ENCODE results near the gene BAHCC1. TPM values are rescaled to one million over a fixed set of nuclear protein-coding genes. Genes with fewer than 3 reads are reported as not detected.

BAHCC1 gene
- total and polyA plus RNA-seq, 2 of the 4 experiments (the other 2 are of a cell fraction), result 0.36 to 7.8 TPM

DNA sequence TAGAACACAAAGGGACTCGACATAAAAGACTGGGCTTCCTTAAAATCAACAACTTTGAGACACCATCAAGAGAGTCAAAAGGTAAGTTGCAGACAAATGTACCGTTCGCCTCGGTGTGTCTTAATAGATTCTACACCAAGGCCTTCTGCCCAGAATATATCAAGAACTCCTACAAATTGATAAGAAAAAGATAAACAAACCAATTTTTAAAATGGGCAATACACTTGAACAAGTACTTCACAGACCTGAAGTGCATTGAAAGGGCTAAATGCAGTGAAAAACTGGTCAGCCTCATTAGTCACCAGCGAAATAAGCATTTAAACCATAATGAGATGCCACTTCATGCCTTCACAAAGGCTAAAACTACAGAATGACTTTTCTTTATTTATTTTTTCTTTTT is 20.4 kb upstream of the BAHCC1 start (continued):
- TF ChIP-seq, protein P1, sequence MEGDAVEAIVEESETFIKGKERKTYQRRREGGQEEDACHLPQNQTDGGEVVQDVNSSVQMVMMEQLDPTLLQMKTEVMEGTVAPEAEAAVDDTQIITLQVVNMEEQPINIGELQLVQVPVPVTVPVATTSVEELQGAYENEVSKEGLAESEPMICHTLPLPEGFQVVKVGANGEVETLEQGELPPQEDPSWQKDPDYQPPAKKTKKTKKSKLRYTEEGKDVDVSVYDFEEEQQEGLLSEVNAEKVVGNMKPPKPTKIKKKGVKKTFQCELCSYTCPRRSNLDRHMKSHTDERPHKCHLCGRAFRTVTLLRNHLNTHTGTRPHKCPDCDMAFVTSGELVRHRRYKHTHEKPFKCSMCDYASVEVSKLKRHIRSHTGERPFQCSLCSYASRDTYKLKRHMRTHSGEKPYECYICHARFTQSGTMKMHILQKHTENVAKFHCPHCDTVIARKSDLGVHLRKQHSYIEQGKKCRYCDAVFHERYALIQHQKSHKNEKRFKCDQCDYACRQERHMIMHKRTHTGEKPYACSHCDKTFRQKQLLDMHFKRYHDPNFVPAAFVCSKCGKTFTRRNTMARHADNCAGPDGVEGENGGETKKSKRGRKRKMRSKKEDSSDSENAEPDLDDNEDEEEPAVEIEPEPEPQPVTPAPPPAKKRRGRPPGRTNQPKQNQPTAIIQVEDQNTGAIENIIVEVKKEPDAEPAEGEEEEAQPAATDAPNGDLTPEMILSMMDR (conservative IDR thresholded peaks at IDR 0.05; ENCODE audit: low read depth, low read length), result no peak
- no peak for TF ChIP-seq CEBPB (IDR thresholded peaks at IDR 0.05; ENCODE audit: low read depth, low read length)

DNA sequence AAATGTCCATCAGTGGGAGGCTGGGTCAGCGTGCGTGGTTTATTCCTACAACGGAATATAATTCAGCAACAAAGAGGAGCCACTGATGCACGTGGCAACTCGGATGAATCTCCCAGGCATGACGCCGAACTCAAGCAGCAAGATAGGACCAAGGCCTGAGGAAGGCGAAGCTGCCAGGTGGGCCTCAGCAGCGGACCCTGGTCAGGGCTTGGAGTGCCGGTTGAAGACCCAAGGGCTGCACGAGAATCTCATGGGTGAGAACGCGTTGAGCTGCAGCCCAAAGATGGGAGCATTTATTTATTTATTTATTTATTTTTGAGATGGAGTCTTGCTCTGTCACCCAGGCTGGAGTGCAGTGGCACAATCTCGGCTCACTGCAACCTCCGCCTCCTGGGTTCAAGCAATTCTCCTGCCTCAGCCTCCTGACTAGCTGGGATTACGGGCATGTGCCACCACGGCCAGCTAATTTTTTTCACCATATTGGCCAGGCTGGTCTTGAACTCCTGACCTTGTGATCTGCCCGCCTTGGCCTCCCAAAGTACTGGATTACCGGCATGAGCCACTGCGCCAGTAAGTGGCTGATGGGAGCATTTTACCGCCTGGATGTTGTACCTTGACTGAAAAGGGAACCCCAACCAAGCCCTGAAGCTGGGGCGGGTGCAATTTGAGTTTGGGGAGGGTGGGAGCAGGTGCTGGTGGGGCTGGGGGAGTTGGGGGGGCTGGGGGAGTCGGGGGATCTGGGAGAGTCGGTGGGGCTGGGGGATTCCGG is 18.1 kb upstream of the BAHCC1 start:
- H3K27me3 ChIP-seq (ENCODE audit: control insufficient read depth, insufficient read depth, low read length), result peaks cover 12% of the 10 kb centered on the region; the same call in 1 of the 2 replicates
- H2BK120ac ChIP-seq (ENCODE audit: low read depth, low read length), result no peak overlapping the region
- no peaks in the 10 kb centered on the region for H3K9me1 ChIP-seq (ENCODE audit: insufficient read depth, low read length)
- no peak overlapping the region for H4K8ac ChIP-seq (ENCODE audit: low read depth in 2 of 2, low read length in 2 of 2)
- no peaks in the 10 kb centered on the region for H3K36me3 ChIP-seq (ENCODE audit: control insufficient read depth, insufficient read depth, low read length)
- no peak overlapping the region for H2AK5ac ChIP-seq (ENCODE audit: low read depth, low read length)
- no peaks in the 10 kb centered on the region for H3K79me1 ChIP-seq (ENCODE audit: low read depth in 1 of 2, low read length in 2 of 2)
- no peak overlapping the region for H2AK9ac ChIP-seq (replicated peaks; ENCODE audit: low read depth, low read length, poor library complexity)
- no peaks in the 10 kb centered on the region for H3K4me1 ChIP-seq (ENCODE audit: control insufficient read depth, insufficient read depth, low read length)
- H2BK5ac ChIP-seq (ENCODE audit: low read depth, low read length, poor library complexity, severe bottlenecking), result no peak overlapping the region
- H3K4ac ChIP-seq (ENCODE audit: low read depth, low read length), result no peak overlapping the region
- H3K4me2 ChIP-seq (ENCODE audit: low read depth, low read length), result no peak overlapping the region
- ChIA-PET CTCF (no interaction called here), POLR2A (ENCODE audit: unreplicated experiment) (no interaction called here)
- ATAC-seq (ENCODE audit: low read depth), result no peak
- DNase-seq, result no peak
- H3K14ac ChIP-seq (replicated peaks; ENCODE audit: low read depth, low read length), result no peak overlapping the region
- no peak overlapping the region for H3K18ac ChIP-seq (ENCODE audit: low read depth, low read length)
- no peak overlapping the region for H2BK20ac ChIP-seq (ENCODE audit: low read depth, low read length)
- no peak overlapping the region for H4K91ac ChIP-seq (ENCODE audit: insufficient read depth, low read depth, low read length)
- H3K27ac ChIP-seq (ENCODE audit: insufficient read depth, low read length), result no peak overlapping the region
- H4K20me1 ChIP-seq (ENCODE audit: insufficient read depth, low read length), result no peaks in the 10 kb centered on the region
- H3K23ac ChIP-seq (ENCODE audit: low read depth, low read length), result no peak overlapping the region
- no peak overlapping the region for H2BK15ac ChIP-seq (ENCODE audit: low read depth, low read length)
- H3K56ac ChIP-seq (ENCODE audit: extremely low read depth, insufficient read depth, low read length), result no peak overlapping the region
- WGBS, 2 experiments (ENCODE audit: extremely low coverage in 2 of 2, insufficient read length in 1 of 2), result 88% methylated on average over 8 of the region's 25 CpGs; no CpG with 5 or more reads in 1 of the 2 experiments
- no peak overlapping the region for H3K4me3 ChIP-seq (ENCODE audit: insufficient read depth, low read depth, low read length)
- dilution Hi-C loops (cut with HindIII; ENCODE audit: low sequenced_read_pairs, unreplicated experiment), result no loop called here
- no peak overlapping the region for H3K9ac ChIP-seq (ENCODE audit: low read depth, low read length)
- peaks cover 1% of the 10 kb centered on the region; the same call in 1 of the 2 replicates for H3K9me3 ChIP-seq (ENCODE audit: control insufficient read depth, insufficient read depth, low read length)
- no peak overlapping the region for H2AFZ ChIP-seq (replicated peaks; ENCODE audit: low read length, poor library complexity)
- BruUV-seq (replicated peaks), result no TSS peak
- no peak for TF ChIP-seq CHD1 (IDR thresholded peaks at IDR 0.05; ENCODE audit: low read depth, low read length)
- intact Hi-C loops (cut with micrococcal nuclease), result no loop called here
- in situ Hi-C loops (cut with MboI; ENCODE audit: low sequenced_read_pairs), result no loop called here
- H4K5ac ChIP-seq (ENCODE audit: low read depth, low read length), result no peak overlapping the region
